Activated T-cell treated with anti-CD3 and anti-CD28 coated beads for 24 hours (primary cell): ENCODE measurements around the gene MRPL43.

Source experiments
- DNase-seq: peaks from one replicate; pipeline ENCODE4 v3.0.0-alpha.2; 2020; ENCODE audit warnings: low read depth

The MRPL43 gene

DNA sequence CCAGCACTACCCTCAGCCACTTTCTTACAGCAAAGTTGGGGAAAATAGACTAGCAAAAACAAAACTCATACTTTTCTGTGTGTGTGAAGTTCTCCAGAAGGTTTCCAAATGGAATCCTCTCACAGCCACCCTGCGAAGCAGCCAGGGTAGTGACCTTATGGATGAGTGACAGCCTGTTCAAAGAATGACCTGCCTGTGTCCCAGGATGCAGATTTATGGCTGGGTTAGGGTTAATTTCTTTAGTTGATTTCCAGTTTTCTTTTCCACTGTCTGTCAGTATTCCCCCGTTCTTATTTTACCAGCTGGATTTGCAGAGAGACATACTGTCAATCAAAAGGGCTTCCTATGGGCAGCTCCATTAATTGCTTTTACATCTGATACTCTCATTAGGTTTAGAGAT is 20.4 kb downstream of the MRPL43 start:
- DNase-seq, result no peak

- no peak for DNase-seq
Measured at GRCh38 chr10:100965820-100966219, 21.5 kb downstream of the MRPL43 start.

GRCh38 chr10:100963826-100964225 is 23.5 kb downstream of the MRPL43 start:
- no peak for DNase-seq

DNA sequence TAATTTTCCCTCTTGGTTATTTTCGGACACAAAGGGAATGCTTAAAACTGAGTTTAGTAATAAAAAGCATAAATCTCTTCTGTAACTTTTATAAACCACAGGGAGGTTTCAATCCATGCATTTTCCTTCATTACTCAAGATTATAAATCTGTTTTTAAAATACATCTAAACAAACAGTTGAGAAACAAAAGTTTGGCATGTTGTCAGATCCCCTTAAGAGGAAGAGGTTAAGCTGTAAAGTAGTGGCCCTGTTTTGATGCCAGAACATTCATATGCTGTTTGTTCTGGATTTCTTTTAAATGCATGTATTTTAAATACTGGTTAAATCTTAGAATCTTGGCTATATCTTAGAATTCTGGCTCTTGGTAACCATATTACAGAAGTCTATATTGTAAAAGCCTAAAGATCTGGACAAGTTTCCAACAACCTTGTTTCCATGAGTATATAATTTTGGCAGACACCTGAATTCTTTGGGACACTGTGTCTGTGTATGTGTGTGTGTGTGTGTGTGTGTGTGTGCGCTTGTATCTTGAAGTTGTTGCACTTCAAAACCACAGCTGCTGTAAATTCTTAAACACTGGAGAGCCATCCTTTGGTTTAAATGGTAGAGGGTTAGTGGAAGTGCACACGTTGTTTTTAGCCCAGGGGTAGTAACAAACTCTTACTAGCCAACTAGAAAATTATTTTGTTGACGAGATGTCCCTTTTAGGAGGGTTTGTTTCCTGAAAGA is 24.8 kb downstream of the MRPL43 start:
- DNase-seq, result no peak

GRCh38 chr10:100960251-100960650 is 27.0 kb downstream of the MRPL43 start:
- no peak for DNase-seq

GRCh38 chr10:100948916-100949315 is 38.4 kb downstream of the MRPL43 start:
- no peak for DNase-seq

GRCh38 chr10:100945754-100946153 is 41.5 kb downstream of the MRPL43 start:
- no peak for DNase-seq

GRCh38 chr10:100943508-100943907 is 43.8 kb downstream of the MRPL43 start:
- no peak for DNase-seq

DNA sequence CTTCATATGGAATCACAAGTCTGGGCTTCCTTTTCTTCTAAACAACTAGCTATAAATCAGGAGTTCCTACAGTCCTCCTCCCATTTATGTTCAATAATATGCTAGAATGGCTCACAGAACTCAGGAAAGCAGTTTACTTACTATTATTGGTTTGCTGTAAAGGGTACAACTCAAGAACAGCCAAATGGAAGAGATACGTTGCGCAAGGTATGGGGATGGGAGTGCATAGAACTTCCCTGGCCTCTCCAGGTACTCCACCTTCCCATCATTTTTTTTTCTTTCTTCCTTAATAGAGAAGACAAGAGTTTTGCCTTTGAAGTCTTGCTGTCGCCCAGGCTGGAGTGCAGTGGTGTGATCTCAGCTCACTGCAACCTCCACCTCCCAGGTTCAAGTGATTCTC is 45.1 kb downstream of the MRPL43 start:
- DNase-seq, result no peak

GRCh38 chr10:100939763-100940344 is 47.4 kb downstream of the MRPL43 start:
- no peak for DNase-seq
